HCT116 (cell line): ENCODE data around the gene LIPM.

Source experiments
- ELF1 ChIP-seq: IDR thresholded peaks from 2 replicates; pipeline ENCODE4 v1.6.1; 2012; ENCODE audit warnings: low read depth, borderline replicate concordance
- POLR2A ChIP-seq: IDR thresholded peaks from 2 replicates; pipeline ENCODE4 v1.7.0; 2011; ENCODE audit warnings: borderline replicate concordance; ENCODE audit not compliant: insufficient read depth, insufficient read length; ENCODE audit errors: extremely low read depth
- POLR2AphosphoS5 ChIP-seq: IDR thresholded peaks from 2 replicates; pipeline ENCODE4 v1.6.1; 2011; ENCODE audit warnings: mild to moderate bottlenecking, low read depth, low read length, moderate library complexity
- SIN3A ChIP-seq: IDR thresholded peaks from 2 replicates; pipeline ENCODE4 v1.6.1; 2012; ENCODE audit warnings: low read depth
- TF ChIP-seq, protein P1 (sequence below): IDR thresholded peaks from 2 replicates; pipeline ENCODE4 v1.6.1; 2012
- TF ChIP-seq, protein P2 (sequence below), 3 experiments: fragments of 200-600 bp in 1 of 3; sonication (generic) in 1 of 3; IDR thresholded peaks in 2 of 3; conservative IDR thresholded peaks in 1 of 3; 2 replicates each; pipeline ENCODE4 v1.5.1; 2012 to 2017; ENCODE audit warnings: low read depth in 2 of 3, low read length in 2 of 3, antibody characterized with exemption in 1 of 3, borderline replicate concordance in 1 of 3, control low read depth in 1 of 3, mild to moderate bottlenecking in 1 of 3, mixed read lengths in 1 of 3, mixed run types in 1 of 3, moderate library complexity in 1 of 3; ENCODE audit not compliant: insufficient read depth in 1 of 3

GRCh38 chr10:88786032-88786770, 16.3 kb upstream of the LIPM start:
- TF ChIP-seq, protein P1, sequence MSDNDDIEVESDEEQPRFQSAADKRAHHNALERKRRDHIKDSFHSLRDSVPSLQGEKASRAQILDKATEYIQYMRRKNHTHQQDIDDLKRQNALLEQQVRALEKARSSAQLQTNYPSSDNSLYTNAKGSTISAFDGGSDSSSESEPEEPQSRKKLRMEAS, result no peak
- TF ChIP-seq, protein P2, sequence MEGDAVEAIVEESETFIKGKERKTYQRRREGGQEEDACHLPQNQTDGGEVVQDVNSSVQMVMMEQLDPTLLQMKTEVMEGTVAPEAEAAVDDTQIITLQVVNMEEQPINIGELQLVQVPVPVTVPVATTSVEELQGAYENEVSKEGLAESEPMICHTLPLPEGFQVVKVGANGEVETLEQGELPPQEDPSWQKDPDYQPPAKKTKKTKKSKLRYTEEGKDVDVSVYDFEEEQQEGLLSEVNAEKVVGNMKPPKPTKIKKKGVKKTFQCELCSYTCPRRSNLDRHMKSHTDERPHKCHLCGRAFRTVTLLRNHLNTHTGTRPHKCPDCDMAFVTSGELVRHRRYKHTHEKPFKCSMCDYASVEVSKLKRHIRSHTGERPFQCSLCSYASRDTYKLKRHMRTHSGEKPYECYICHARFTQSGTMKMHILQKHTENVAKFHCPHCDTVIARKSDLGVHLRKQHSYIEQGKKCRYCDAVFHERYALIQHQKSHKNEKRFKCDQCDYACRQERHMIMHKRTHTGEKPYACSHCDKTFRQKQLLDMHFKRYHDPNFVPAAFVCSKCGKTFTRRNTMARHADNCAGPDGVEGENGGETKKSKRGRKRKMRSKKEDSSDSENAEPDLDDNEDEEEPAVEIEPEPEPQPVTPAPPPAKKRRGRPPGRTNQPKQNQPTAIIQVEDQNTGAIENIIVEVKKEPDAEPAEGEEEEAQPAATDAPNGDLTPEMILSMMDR (IDR thresholded peaks at IDR 0.05 in 2 of 3, conservative IDR thresholded peaks at IDR 0.05 in 1 of 3; ENCODE audit: borderline replicate concordance in 1 of 3, insufficient read depth in 1 of 3, low read depth in 2 of 3, low read length in 2 of 3), result no peak
- TF ChIP-seq POLR2AphosphoS5, result no peak
- TF ChIP-seq POLR2A, result no peak
- no peak for TF ChIP-seq ELF1
- no peak for TF ChIP-seq SIN3A
